H54 (cell line): ENCODE data around the gene PFDN5.
A peak's percentile ranks its signal among the peaks of the same experiment; 100 is the strongest.

ENCODE experiments used
- DNase-seq: peaks from one replicate; pipeline ENCODE4 v3.0.0; 2011; ENCODE audit warnings: low spot score, mixed read lengths; ENCODE audit not compliant: insufficient read length
- FAIRE-seq: peaks from 3 replicates; lab custom pipeline; 2011; peaks lifted over from hg19 to GRCh38; lab: Jason Lieb, UNC
- POLR2A ChIP-seq: IDR thresholded peaks from 2 replicates; pipeline ENCODE4 v1.6.1; 2011; ENCODE audit warnings: low read depth, mild to moderate bottlenecking, low read length

The PFDN5 gene

DNA sequence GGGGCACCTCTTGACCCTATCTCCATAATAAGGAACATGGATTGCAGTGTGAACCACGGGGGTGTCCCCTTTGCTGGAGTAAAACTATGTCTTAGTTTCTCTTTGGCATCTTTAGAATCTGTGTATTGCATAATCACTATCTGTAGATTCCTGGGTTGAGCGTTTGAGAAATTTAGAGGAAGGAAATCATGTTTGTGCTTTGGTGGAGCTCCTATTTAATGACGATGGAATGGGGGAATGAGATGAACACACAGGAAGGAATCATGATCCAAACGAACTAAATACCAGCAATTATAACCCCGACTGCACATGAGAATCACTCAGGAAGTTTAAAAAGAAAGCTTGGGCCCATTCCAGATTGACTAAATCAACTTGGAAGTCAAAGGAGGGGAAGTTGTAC, 2.8 kb downstream of the PFDN5 start:
- DNase-seq, result no peak
- no peak for FAIRE-seq
- no peak for TF ChIP-seq POLR2A

DNA sequence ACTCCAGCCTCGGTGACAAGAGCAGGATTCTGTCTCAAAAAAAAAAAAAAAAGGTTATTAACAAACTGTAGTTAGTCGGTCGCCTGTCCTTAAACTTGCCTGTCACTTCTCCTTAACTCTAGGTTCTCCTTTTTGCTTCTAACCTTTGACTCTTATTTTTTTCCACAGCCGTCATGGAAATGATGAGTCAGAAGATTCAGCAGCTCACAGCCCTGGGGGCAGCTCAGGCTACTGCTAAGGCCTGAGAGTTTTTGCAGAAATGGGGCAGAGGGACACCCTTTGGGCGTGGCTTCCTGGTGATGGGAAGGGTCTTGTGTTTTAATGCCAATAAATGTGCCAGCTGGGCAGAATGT, 3.7 kb downstream of the PFDN5 start:
- FAIRE-seq (no peak), DNase-seq (no peak)
- no peak for TF ChIP-seq POLR2A

DNA sequence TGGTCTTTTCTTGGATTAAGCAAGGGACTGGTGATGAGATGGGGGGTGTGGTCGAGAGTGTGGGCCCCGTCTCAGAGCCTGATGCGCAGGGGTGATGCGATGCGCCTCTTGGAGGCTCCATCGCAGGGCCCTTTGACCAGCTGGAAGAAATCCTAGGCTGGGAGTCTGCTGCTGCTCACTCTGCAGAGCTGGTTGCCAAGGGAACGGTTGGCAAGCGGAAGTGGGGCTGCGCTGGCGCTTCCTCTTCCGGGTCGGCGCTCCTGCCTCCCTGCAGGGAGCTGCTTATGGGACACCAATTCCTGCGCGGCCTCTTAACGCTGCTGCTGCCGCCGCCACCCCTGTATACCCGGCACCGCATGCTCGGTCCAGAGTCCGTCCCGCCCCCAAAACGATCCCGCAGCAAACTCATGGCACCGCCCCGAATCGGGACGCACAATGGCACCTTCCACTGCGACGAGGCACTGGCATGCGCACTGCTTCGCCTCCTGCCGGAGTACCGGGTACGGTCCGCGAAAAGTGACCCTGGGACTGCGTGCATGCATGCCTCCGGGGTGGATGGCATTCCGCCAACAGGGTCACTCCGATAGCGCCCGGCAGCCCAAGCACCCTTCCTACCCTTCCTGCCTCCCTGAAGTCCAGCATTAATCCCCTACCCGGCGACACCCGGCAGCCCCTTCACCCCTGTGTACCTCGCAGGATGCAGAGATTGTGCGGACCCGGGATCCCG, 4.3 kb downstream of the PFDN5 start, which contains the start of gene MYG1:
Gene MYG1 (plus strand): TSS at position 242 of the 727 bp plus-strand sequence. CDS start 43 bp downstream, at position 285.
- peak; percentile 71 for TF ChIP-seq POLR2A

DNA sequence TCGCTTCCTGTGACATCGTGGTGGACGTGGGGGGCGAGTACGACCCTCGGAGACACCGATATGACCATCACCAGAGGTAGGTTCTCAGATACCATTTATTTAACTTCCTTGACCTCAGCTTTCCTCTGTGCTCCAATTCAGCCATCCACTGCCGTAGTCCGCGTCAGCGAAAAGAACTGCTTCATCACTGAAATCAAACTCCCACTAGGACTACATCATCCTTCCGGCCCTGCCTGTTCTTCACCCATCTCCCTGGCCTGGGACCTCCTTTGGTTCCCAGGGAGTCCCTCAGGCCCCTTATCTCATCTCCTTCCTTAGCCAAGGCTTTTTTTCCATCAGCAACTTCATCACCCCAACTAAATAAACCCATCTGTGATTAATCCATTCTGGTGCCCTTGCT, 4.8 kb downstream of the PFDN5 start:
- FAIRE-seq (no peak), DNase-seq (peak; percentile 40)
- TF ChIP-seq POLR2A, result no peak

More for the DNA sequence above, 4.3 kb downstream of the PFDN5 start, which contains the start of gene MYG1:
- DNase-seq, result peak; percentile 85
- no peak for FAIRE-seq

DNA sequence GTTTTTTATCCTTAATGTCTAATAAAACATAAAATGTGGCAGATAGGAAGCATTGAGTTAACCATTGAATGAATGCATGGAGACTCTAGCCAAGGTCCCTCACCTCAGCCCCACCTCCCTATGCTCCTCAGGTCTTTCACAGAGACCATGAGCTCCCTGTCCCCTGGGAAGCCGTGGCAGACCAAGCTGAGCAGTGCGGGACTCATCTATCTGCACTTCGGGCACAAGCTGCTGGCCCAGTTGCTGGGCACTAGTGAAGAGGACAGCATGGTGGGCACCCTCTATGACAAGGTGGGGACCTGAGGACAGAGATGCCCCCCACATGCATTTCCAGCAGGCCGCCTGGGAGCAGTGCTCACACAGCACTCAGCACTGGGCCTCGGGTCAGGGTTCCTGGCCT, 7.6 kb downstream of the PFDN5 start:
- no peak for FAIRE-seq
- no peak for DNase-seq
- TF ChIP-seq POLR2A, result no peak

DNA sequence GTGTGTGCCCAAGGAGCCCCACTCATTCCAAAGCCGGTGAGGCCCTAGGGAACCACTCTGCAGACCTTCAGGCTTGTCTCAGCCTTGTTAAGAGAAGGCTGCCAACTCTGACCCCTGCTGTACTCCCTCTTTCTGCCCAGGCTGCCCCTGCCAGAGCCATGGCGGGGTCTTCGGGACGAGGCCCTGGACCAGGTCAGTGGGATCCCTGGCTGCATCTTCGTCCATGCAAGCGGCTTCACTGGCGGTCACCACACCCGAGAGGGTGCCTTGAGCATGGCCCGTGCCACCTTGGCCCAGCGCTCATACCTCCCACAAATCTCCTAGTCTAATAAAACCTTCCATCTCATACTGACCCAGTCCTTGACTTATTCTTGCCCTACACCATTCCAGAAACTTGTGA, 11.5 kb downstream of the PFDN5 start:
- TF ChIP-seq POLR2A, result no peak
- DNase-seq, result no peak
- FAIRE-seq, result no peak

DNA sequence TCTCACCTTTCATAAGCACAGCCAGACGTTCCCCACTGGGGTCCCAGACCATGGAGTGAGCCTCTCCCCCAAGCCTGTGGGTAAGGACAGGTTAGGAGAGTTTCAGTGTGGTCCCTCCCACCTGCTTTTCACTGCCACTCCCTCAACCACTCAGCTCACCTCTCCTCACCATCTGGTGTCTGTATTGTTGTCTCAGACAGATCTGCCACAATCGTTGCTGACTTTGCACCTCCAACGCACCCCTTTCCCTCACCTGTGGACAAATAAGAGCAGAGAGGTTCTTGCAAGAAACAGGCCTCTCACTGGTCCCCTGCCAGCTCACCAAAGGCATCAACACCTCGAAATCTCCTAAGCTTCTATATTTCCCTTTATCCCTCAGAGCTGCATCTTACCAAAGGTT, 12.9 kb downstream of the PFDN5 start:
- FAIRE-seq (no peak), DNase-seq (no peak)
- no peak for TF ChIP-seq POLR2A

DNA sequence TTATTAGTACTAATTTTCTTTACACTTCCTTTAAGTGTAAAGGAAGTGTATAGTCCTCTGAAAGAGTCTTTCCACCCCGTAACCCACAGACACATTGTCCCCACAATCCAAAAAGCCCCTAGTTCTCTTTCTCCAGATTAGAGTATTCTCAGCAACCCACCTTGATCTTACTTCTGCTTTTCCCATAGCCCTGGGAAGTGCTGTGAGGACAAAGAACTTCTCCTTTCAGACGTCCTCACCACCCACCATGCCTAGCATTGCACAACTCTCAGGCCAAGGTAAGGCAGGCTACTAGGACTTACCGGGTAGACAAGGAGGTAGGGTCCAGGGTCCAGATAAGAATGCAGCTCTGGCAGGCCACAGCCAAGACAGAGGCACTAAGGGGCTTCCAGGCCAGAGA, 18.7 kb downstream of the PFDN5 start:
- DNase-seq (no peak), FAIRE-seq (no peak)
- no peak for TF ChIP-seq POLR2A

DNA sequence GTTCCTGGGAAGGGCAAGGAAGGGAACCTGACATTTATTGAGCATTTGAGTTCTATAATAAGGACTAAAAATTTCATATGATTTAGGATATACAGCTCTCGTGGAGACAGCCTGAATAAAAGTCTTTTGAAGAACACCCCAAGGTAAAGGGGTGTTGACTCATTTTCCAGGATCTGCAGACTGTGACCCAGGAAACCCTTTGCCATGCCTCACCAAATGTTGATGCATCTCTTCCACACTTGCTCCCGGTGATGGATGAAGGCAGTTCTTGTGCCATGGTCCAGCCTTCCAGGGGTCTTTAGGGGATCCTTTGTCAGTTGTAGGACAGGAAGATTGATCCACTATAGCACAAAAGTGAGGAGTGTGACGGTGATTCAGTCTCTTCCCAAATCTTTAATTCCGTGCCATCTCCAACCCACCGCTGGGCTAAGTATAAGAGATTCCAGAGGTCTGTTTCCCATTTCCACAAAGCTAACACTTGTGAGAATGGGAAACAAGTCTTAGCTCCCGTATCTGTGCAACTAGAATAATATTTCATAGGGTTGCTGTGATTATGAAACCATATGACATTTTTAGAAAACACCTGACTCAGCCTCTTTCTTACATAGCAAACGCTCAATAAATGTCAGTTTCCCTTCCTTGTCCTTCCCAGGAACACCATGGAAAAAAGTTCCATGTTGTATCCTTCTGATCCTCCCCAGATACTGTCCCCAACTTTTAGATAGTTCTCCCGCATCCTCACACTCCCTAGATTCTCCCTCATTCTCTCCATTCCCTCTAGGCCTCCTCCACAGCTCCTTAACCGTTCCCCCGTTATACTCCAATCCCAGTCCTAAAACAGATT, 25.2 kb downstream of the PFDN5 start:
- TF ChIP-seq POLR2A, result no peak
- DNase-seq (no peak), FAIRE-seq (no peak)

DNA sequence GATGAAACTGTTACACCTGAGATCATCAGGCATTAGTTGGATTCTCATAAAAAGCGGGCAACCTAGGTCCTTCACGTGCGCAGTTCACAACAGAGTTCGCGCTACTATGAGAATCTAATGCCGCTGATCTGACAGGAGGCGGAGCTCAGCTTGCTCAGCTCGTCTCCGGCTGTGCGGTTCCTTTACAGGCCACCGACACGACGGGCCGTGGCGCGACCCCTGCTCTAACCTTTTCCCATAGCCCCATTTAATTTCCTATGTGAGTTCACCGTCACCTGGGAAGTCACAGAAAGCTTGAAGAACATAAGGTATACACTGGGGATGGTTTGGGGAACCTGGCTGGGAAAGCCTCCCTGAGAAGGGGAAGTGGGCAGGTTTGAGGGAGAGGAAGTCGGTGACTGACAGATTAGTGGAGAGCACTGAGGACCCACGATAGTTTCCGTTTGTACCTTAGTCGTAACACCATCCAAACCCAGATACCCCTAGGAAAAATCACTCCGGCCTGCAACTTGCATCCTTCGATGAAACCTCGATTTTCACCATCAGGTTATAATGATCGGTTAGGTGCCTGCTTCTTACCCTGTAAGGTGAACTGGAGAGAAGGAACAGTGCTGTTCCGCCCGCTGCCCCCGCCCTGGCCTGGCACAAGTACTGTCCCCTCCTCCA, 28.9 kb downstream of the PFDN5 start:
- no peak for DNase-seq
- no peak for TF ChIP-seq POLR2A
- FAIRE-seq, result no peak

DNA sequence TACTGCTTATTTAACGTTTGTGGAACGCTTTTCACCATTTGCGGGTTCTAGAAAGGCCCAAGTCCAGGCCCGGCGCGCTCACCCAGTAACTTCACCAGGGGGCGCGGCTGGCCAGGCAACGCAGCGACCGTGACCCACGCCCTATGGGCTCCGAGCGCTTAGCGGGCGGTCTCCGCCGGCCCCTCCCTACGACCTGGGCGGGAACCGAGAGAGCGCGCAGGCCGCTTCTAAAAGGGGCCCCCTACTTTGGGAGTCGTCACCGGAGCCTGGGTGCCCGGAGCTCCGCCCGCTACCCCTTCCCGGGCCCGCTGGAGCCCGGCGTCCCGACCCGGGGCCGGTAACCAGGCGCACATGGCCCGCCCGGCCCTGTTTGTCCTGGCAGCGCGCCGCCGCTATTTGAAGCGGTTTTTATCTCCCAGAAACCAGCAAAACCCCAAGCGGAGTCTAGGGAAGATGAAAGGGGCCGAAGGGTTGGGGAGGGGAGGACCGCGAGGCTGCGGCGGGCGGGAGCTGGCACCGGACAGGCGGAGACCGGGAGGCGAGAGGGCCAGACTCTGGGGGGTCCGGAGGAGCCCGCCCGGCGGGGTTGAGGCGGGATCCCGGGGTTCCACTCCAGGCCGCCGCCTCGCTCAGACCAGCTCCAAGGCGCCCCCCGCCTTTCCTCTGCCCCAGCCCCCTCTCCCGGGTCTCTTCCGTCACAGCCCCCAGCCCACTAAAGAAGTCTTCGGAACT, 29.6 kb downstream of the PFDN5 start:
- TF ChIP-seq POLR2A, result peak; percentile 57
- FAIRE-seq, result no peak
- DNase-seq, result peak; percentile 95

DNA sequence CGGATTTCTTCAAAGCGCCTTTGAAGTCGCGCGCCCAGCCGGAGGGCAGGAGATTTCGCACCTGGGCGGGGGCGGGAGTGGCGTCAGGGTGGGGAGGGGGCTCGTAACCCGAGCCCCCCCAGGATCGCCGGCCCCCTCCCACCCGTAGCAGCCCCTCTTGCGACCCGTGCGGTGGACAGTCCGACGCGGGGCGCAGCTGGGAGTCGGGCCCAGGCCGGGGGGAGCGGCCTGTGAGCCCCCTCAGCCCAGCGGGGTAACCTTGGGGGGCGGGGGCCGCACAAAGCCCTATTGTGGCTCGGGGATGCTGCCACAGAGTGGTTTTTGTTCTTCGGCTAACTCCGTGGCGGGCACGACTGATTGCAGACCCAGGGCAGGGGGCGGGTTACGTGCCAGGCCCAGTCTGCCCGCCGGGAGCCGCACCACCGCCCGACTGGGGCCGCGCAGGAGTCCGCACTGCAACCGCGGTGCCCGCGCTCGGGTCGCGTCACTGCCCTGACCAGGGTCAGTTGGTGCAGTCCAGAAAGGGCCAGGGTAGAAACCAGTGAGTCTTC, 30.2 kb downstream of the PFDN5 start:
- DNase-seq (no peak), FAIRE-seq (no peak)
- TF ChIP-seq POLR2A, result no peak
